HG02943 (cell line): ENCODE measurements around the gene HOXC9.

Experiments
- ATAC-seq: cut with Tn5 transposase; IDR thresholded peaks from one replicate; pipeline ENCODE4 v1.9.1; 2021; ENCODE audit warnings: mild to moderate bottlenecking, low read depth, moderate library complexity; ENCODE audit not compliant: unreplicated experiment

HOXC9 gene

DNA sequence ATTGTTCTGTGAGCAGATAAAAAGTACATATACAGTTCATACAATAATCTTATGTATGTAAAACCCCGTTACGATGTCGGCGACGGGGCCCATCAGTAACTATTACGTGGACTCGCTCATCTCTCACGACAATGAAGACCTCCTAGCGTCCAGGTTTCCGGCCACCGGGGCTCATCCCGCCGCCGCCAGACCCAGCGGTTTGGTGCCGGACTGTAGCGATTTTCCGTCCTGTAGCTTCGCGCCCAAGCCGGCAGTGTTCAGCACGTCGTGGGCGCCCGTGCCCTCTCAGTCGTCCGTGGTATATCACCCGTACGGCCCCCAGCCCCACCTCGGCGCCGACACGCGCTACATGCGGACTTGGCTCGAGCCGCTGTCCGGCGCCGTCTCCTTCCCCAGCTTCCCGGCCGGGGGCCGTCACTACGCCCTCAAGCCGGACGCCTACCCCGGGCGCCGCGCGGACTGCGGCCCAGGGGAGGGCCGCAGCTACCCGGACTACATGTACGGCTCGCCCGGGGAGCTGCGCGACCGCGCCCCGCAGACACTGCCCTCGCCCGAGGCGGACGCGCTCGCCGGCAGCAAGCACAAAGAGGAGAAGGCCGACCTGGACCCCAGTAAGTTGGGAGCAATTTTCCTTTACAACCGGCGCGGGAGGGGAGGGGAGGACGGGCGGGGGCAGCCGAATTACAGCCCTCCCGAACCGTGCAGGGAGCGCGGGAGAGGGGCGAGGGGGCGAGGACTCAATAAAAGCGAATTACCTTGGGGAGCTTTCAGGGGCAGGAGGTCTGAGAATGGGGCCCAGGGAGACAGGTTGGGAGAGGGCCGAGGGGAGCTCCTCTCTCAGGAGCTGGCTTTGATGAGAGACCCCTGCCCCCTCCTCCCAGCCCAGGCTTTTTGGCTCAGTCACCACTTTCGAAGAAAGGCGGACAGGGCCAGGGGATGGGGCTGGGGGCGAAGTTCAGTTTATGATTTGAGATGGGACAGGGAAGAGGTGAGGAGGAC is at the start of gene HOXC9:
Gene HOXC9 (plus strand): TSS at position 46 of the 999 bp plus-strand sequence. CDS start 28 bp downstream, at position 74.
- ATAC-seq = no peak

DNA sequence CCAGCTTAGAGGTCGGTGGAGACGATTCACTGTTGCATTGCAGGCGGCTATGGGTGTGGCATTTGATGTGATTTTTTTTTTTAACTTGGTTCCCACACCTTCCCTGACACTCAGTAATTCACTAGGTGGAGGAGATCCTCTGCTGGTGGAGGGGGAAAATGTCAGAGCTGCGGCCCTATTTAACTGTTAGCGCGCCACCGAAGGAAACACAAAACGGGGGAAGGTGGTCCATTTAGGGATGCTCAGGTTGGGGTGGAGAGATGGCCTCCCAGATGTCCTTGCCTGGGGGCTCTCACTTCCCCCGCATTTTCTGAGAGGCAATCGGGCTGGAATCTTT is 49.6 kb upstream of the HOXC9 start:
- ATAC-seq = no peak

DNA sequence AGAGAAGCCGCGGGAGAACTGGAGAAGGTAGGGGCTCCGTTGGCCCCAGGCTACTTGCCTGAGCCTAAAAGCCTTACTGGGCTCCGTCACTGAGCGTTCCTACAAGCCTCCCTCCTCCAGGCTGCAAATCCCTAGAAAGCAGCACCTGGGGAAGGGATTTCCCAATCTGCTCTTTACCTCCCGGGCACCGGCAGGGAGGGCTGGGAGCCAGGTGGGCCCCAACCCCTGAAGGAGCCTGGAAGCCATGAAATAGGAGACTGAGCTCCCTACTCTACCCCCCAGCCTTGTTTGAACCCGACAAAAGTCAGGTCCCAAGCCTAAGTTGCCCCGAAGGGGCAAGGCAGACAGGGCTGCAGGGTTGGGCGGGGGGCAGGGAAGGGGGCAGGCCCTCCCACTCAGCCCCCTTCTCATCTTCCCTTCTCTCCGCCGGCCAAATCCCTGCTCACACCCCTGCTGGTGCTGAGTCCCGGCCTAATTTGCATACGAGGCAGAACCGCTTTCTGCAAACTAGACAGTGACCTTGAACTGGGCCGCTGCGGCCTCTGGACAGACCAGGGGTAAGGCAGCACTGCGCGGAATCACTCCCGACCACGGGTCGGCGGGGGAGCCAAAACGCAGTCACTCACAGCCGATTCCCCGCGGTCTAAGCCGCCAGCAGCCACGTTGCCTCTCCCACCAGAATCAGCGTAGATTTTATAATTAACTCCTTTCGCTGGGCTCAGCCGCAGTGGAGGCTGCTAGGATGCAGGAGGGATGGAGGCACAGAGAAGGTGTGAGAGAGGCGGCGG is 49.0 kb upstream of the HOXC9 start:
- no peak for ATAC-seq

DNA sequence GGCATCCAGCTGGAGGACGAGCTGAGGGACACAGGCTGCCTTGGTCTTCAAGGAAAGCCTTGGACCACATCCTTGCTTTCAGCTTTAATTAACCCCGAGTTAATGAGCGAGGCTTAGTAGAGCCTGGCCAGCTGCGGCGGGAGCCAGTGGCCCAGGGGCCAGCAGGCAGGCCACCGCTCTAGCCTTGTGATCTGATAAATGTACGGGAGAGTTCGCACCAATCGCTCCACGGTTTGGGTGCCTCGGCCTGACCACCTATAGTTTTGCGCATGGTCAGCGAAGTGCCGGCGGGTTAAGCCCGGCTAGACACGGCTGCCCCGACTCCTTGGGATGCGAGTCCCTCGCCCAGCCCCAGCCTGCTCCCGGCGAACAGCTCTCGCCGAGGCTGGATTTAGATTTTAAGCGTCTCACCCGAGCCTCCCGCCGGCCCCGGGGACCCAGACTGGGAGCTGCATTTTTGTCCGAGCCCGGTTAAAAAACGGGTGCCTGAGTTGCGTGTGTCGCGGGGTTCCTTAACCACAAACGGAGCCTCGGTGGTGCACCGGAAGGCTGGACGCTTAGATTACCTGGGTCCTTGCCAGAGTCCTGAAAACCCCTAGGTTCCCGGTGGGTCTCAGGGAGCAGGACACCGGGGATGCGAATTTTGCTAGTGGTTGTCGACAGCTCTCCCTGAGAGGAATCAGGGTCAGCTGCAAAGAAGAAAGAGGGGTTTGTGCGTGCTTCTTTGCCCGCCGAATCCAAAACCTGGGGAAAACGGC is 48.2 kb upstream of the HOXC9 start:
- no peak for ATAC-seq

DNA sequence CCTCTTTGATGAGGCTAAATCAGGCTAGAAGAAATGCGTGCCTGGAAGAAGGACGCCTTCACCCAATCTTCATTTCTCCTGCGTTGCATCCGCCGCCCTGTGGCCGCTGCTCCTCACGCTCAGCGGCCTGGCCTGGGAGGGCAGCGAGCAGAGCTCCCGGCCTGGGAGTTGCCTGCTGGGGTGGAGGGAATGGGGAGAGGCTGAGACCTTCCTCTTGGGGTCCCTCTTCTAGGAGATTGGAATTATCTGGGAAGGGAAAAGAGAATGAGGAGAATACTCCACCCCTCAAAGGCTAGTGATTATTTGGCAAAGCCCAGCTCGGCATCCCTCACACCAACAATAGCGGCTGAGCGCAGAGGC is 47.6 kb upstream of the HOXC9 start:
- no peak for ATAC-seq

DNA sequence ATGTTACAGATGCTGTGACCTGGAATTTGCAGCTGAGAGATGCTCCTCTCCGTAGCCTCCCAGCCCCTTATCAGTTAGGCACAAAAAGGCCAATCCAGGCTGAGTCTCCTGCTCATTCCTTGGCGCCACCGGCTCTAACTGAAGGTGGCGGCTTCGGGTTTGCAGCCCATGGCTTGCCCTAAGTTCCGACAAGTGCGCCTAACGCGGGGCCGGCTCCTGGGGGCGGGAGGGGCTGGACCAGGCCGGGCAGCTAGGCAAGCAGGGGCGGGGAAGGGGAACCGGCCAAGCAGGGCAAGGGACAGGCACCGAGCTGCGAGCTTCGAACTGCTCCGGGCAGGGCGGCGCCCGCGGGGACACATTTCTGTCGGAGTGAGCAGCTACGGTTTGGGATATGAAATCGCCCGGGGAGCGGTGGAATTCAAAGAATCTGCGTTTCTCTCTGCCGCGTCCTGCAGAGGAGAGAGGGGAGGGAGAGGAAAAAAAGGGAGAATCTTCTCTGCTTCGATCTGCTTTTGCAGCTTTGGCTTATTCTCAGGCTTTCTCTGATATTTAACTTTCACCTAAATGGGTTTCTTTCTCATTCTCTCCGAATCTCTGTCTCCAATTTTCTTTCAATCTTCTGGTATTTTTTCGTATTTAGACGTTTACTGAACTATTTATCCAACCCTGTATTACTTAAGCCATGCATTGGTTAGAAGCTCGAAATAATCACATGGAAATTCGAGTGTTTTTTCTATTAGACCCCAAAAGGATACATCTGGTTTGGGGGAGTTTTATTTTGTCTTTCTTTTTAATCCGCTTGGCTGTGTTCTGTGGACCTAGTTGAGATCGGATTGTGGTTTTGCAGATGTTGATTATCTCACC is 46.9 kb upstream of the HOXC9 start:
- no peak for ATAC-seq

DNA sequence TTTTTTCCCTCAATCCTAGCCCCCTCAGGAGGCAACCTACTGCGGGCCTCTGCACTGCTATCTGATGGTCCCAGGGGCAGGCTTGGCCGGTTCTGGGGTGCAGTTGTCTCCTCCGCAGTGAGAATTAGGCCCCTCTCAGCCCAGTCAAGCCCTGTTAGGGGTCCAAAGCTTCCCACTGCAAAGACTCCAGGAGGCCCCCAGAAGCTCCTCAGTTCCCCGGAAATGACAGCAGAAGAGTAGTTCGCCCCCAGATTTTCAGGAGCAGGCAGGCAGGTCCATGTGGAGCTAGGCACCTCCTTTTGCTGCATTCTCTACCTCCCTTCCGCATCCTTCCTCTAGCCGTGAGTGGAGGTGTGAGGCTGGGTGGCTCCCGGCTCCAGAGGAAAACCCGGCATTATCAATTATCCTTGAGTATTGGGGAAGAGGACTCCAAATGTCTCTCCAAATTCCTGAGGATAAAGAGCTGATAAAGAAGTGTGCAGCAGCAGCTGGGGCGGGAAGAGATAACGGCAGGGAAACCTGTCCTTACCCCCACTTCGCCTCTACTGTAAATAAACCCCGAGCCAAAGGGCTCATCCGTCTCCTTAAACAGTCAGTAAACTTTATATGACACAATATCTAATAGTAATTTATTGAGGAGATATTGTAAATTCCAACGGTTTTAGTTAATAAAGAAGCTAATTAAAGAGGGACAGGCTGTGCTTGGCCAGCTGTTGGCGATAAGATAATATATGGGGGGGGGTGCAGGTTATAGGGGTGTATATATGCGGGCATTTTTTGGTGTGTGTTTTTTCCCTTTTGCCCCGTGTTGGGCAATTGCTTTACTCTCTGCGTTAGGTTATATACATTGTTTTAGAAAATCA is 45.9 kb upstream of the HOXC9 start:
- no peak for ATAC-seq

DNA sequence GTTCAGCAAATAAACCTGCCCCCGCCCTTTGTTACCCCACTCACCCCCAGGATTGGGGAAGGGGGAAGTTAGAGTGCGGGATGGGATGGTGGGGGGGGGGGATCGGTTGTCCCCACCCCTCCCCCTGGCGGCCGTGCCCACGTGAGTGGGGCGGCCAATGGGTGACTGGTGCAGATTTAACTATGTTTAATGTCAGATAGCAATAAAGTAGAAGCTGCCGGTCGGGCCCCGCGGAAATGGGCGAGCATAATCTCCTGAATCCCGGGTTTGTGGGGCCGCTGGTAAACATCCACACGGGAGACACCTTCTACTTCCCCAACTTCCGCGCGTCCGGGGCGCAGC is 45.3 kb upstream of the HOXC9 start, which contains the start of gene HOXC12:
Gene HOXC12 (plus strand): TSS at position 210 of the 342 bp plus-strand sequence. CDS start 27 bp downstream, at position 237.
- no peak for ATAC-seq

DNA sequence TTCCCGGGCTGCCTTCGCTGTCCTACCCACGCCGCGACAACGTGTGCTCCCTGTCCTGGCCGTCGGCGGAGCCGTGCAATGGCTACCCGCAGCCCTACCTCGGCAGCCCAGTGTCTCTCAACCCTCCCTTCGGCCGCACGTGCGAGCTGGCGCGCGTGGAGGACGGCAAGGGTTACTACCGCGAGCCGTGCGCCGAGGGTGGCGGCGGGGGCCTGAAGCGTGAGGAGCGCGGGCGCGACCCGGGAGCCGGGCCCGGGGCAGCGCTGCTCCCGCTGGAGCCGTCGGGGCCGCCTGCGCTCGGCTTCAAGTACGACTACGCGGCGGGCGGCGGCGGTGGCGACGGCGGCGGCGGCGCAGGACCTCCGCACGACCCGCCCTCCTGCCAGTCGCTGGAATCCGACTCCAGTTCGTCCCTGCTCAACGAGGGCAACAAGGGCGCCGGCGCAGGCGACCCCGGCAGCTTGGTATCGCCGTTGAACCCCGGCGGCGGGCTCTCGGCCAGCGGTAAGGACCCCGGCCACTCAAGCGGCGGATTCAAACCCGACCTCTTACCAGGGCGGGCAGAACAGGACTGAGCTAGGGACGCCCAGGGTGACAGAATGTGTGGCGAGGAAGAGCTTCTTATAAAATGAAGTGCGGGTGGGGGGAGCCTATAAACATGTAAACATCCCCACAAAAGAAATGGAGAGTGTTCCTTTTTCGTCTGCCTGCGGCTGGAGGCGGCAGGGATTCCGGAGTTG is 44.8 kb upstream of the HOXC9 start:
- ATAC-seq = no peak

DNA sequence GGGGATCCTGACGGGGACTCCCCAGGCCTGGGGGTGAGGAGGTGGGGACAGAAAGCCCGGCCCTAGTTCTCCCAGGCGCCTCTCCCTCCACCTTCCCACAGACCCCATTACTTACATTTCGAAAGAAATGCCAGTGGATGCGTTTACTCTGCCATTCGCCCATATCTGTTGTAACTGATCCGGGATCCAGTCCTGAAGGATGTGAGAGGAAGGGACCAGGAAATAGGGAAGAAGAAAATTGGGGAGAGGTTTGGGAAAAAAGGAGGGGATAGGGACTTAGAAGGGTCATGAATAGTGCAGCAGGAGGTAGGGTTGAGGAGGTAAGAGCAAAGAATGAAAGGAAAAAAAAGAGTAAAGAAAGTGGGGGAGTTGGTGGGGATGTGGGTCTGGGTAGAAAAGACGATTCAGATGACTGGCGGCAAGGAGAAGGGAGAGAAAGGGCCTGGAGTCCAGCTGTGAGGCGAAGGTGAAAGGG is 44.1 kb upstream of the HOXC9 start:
- ATAC-seq = no peak

DNA sequence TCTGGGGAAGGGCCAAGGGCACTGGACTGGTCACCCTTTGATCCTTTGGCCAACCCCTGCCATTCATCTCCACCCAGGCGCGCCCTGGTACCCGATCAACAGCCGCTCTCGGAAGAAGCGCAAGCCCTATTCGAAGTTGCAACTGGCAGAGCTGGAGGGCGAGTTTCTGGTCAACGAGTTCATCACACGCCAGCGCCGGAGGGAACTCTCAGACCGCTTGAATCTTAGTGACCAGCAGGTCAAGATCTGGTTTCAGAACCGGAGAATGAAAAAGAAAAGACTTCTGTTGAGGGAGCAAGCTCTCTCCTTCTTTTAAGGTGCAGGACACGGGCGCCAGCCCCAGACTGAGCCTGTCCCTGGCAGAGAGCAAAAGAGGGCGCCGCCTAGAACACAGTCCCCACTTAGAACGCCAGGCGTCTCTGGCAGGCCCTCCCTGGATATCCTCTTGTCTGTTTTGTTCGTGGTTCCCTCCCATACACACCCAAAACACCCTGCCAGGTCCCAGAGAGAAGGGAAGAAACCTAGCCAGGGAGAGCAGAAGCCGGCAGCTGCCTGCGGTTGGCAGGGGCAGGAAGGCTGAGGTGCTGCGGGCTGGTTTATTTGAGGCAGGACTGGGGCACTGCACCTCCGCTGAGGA is 43.6 kb upstream of the HOXC9 start:
- no peak for ATAC-seq

DNA sequence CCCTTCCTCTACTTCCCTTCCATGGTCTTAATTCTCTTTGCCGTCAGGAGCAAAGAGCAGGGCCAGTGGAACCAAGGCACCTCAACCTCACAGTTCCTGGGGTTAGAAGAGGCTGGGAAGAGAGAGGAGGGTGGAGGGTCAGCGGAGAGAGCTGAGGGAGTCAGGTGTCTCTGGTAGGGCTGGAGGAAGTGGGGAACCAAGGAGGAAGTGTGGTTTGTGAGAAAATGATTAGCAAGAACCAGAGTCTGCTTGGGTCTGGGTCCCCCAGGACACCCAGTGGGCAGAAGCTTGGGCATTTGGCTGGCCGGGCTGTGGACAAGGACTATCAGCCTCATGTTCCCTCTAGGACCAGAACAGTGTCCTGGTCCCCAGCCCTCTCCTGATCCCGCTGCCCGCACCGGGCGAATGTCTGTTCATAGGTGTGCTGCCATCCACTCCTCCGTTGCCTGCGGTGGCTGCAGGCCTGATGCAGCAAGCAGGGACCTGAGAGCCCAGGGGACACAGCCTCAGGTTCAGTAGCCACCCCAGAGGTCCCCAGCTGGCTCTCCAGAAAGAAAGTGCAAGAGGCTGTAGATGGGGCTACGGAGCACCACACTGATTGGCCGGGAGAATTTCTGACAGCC is 42.9 kb upstream of the HOXC9 start:
- ATAC-seq = no peak

DNA sequence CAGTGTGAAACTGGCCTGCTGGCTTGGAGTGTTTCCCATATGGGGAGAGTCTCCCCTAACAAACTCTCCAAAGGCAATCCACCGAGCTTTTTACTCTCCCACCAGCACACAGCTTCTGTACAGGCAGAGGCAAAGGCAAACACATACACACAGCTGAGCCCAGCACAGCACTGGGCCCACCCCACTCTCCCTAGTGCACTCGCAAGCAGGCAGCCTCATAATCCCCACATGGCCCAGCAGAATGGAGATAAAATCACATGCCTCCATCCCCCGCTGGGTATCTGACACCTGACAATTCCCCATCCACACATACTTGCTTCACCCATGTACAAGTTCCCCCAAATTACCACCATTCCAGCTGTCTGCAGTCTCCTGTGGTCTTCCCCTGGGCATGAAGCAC is 41.8 kb upstream of the HOXC9 start:
- ATAC-seq = no peak

DNA sequence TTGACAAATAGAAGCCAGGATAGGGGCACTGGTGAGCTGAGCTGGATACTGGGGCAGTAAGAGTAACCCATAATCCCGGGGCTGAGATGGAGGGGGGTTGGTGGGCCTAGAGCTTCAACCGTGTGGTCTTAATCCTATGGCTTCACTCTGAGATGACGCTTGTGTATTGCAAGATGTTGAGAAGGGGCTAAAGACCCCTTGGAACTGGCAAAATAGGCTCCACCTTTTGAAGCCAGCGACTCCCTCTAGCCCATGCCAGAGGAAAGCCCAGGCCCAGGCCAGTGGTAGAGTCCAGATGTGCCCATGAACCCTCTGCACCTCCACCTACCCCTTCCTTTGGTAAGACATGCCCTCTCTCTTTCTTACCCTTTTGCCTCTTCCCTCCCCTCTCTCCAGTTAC is 40.6 kb upstream of the HOXC9 start:
- ATAC-seq = no peak

DNA sequence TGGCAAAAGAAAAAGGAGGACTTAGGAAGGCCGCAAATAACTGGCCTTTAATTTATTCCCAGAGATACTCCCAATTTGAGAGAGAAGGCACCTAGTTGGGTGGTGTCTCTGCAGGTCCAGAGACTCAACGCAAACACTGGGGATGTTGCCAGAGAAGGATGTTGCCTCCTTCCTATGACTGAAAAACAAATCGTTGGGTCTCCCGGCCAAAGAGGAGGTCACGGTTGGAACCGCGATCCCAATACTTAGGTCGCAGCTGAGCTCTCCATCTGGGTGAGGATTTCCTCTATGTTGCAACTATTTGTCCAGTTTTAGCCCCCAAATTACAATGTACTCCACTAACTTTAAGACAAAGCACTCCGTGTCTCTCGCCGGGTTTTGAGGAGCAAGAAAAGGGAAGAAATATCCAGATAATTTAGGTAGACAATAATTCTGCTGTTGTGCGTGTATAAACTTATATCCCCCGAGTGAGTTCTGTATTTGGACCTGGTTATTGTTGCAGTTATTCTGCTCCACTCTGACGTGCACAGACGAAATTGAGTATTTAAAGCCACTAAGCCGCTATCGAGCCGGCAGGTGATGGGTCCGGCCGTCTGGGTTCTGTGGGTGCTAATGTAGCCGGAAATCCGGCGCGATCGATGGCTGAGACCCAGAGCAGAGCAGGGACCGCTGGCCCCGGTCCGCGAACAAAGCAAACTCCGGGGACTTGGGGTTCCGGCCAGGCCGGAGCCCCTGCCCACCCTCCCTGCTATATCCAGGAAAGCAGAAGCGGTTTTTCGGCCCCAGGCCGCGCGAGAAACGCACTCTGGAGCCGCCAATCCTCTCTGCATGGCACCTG is 39.6 kb upstream of the HOXC9 start:
- no peak for ATAC-seq

DNA sequence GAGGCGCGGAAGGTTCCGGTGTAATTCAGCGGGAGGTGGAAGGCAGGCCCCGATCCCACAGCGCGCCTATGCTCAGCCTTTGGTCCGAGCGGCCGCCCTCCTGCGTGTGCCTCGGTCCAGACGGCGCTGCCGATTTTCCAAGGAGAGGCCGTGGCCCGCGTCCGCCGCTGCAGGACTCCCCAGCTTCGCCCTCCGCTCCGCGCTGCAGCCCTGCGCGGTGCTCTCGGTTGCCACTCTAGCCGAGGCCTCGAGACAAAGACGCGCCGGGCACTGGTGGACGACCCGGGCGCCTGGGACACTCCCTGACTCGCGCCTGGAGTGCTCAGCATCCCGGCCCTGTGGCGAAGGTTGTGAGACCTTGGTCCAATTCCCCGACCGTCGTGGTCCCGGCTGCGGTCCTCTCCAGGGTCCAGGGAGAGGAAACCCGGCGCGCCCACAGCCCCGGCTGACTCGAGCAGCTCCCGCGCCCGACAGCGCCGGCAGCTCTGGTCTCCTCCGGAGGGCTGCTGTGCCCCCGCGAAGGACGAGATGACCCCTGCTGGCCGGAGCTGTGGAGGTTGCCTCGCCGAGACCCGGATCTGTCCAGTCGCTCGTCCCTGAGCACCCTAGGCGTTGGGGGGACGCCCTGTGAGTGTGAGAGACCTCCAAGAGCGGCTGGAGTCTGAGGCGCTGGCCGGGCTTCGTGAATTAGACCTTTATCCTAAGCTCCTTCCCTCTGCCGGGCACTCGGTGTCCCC is 38.8 kb upstream of the HOXC9 start:
- ATAC-seq = no peak
